K562 (cell line): ENCODE data around the gene IPO7. TPM values are rescaled to one million over a fixed set of nuclear protein-coding genes. Genes with fewer than 3 reads are reported as not detected.

ENCODE experiments used
- ARID2 ChIP-seq: fragments of 450-650 bp; IDR thresholded peaks from 2 replicates; pipeline ENCODE4 v1.6.1; 2017; ENCODE audit warnings: antibody characterized with exemption, mild to moderate bottlenecking
- ARID4B ChIP-seq: sonication (generic); formaldehyde crosslinking; IDR thresholded peaks from 2 replicates; pipeline ENCODE4 v1.8.0; 2022; ENCODE audit warnings: mild to moderate bottlenecking, missing genetic modification reagents
- BDP1 ChIP-seq: IDR thresholded peaks from 3 replicates; pipeline ENCODE4 v1.6.1; 2011; ENCODE audit not compliant: insufficient read length, insufficient read depth
- COPS2 ChIP-seq: fragments of 450-650 bp; conservative IDR thresholded peaks from 2 replicates; pipeline ENCODE4 v1.6.1; 2016; ENCODE audit warnings: mild to moderate bottlenecking, moderate library complexity
- HNRNPL ChIP-seq: fragments of 200-400 bp; formaldehyde crosslinking; IDR thresholded peaks from 2 replicates; pipeline ENCODE4 v1.6.1; 2017; ENCODE audit warnings: low read depth, mild to moderate bottlenecking, low read length
- HNRNPUL1 ChIP-seq: fragments of 200-400 bp; formaldehyde crosslinking; IDR thresholded peaks from 2 replicates; pipeline ENCODE4 v1.6.1; 2017; ENCODE audit warnings: low read length
- POLR2B ChIP-seq: fragments of 450-650 bp; IDR thresholded peaks from 2 replicates; pipeline ENCODE4 v1.6.1; 2018; ENCODE audit warnings: low read depth; ENCODE audit not compliant: partially characterized antibody
- PREB ChIP-seq: sonication (generic); formaldehyde crosslinking; IDR thresholded peaks from 2 replicates; pipeline ENCODE4 v1.8.1; 2023; ENCODE audit warnings: mild to moderate bottlenecking, missing genetic modification reagents
- RHOXF2B ChIP-seq: fragments of 250-450 bp; sonication (Bioruptor Pico); conservative IDR thresholded peaks from 2 replicates; pipeline ENCODE4 v1.5.1; 2021
- SIN3A ChIP-seq, 2 experiments: fragments of 150-350 bp in 1 of 2; IDR thresholded peaks; 2 replicates each; pipeline ENCODE4 v1.6.1; 2011 to 2016; ENCODE audit warnings: borderline replicate concordance in 2 of 2, low read depth in 2 of 2, low read length in 2 of 2, mild to moderate bottlenecking in 2 of 2, moderate library complexity in 2 of 2; ENCODE audit not compliant: control insufficient read depth in 1 of 2
- SMAD3 ChIP-seq: fragments of 450-650 bp; formaldehyde crosslinking; conservative IDR thresholded peaks from 2 replicates; pipeline ENCODE4 v1.4.0; 2020; ENCODE audit warnings: mild to moderate bottlenecking
- SMARCE1 ChIP-seq: fragments of 450-650 bp; IDR thresholded peaks from 2 replicates; pipeline ENCODE4 v1.7.1; 2016; ENCODE audit warnings: mild to moderate bottlenecking
- TARDBP ChIP-seq: fragments of 450-650 bp; IDR thresholded peaks from 2 replicates; pipeline ENCODE4 v1.6.1; 2016
- TCF15 ChIP-seq: fragments of 250-450 bp; sonication (Bioruptor Pico); IDR thresholded peaks from 2 replicates; pipeline ENCODE4 v1.8.0; 2022; ENCODE audit warnings: moderate library complexity, mild to moderate bottlenecking, inconsistent platforms
- TEAD4 ChIP-seq, 2 experiments: sonication (generic) in 1 of 2; formaldehyde crosslinking in 1 of 2; IDR thresholded peaks; 2 replicates each; pipeline versions ENCODE4 v1.6.1 to v1.8.0; 2012 to 2022; ENCODE audit warnings: borderline replicate concordance in 1 of 2, inconsistent platforms in 1 of 2, low read length in 1 of 2, mild to moderate bottlenecking in 1 of 2, missing genetic modification reagents in 1 of 2
- ZMIZ1 ChIP-seq, 2 experiments: fragments of 150-350 bp in 1 of 2; IDR thresholded peaks; 2 replicates each; pipeline ENCODE4 v1.6.1; 2012 to 2016; ENCODE audit warnings: low read depth in 2 of 2, low read length in 2 of 2, mild to moderate bottlenecking in 1 of 2, moderate library complexity in 1 of 2
- ZNF224 ChIP-seq: sonication (generic); formaldehyde crosslinking; IDR thresholded peaks from 2 replicates; pipeline ENCODE4 v1.8.0; 2022; ENCODE audit warnings: mild to moderate bottlenecking, missing genetic modification reagents
- polyA plus RNA-seq, 8 experiments: library from polyadenylated mRNA; depleted of rRNA in 4 of 8; stranded (reverse) in 5 of 8; unstranded in 3 of 8; fragments of >200 nt; fragmentation: Nextera tagmentation in 2 of 8; fragmentation: Illumina TruSeq in 1 of 8; extraction: Ambion mirVana in 2 of 8; extraction: Trizol in 1 of 8; gene quantifications; 2 replicates each; pipeline versions ENCODE4 v1.2.1 to v1.2.3, GENCODE V29; 2011 to 2014; ENCODE audit warnings: inconsistent platforms in 1 of 8, missing spikeins in 1 of 8
- total RNA-seq, 7 experiments: library from RNA; depleted of rRNA in 6 of 7; stranded (reverse); fragments of >200 nt in 6 of 7; fragmentation: Illumina TruSeq in 2 of 7; extraction: Trizol in 2 of 7; gene quantifications; 2 replicates each; pipeline versions ENCODE4 v1.2.1 to v1.2.3, GENCODE V29; 2011 to 2021; ENCODE audit warnings: low replicate concordance in 1 of 7

IPO7 gene
- total and polyA plus RNA-seq, 9 of the 15 experiments (the other 6 are each of a cell fraction or from before 2014, with no cell fraction given), result 23.6 to 138 (median 110) TPM

- TF ChIP-seq SMARCE1 (0 out of 2 replicates have a peak, but pooled peaks have one; percentile 26), PREB (CRISPR knock-in tag) (no peak), SMAD3 (no peak), BDP1 (no peak), ARID4B (CRISPR knock-in tag) (0 out of 2 replicates have a peak, but pooled peaks have one; percentile 25), TCF15 (CRISPR knock-in tag) (no peak), ZMIZ1 (IDR thresholded peaks at IDR 0.05; ENCODE audit: low read depth in 2 of 2, low read length in 2 of 2) (0 out of 4 replicates have a peak, but pooled peaks of 1 of the 2 experiments have one; percentile 40), TEAD4 (IDR thresholded peaks at IDR 0.05; ENCODE audit: low read length) (no peak; the same call in none of the 2 replicates), TEAD4 (CRISPR knock-in tag; IDR thresholded peaks at IDR 0.05; ENCODE audit: borderline replicate concordance) (no peak), RHOXF2B (CRISPR knock-in tag) (no peak), HNRNPL (no peak), ZNF224 (CRISPR knock-in tag) (no peak), POLR2B (peak; percentile 93), HNRNPUL1 (no peak), TARDBP (0 out of 2 replicates have a peak, but pooled peaks have one; percentile 26), SIN3A (IDR thresholded peaks at IDR 0.05; ENCODE audit: borderline replicate concordance in 2 of 2, control insufficient read depth in 1 of 2, low read depth in 2 of 2, low read length in 2 of 2) (no peak), COPS2 (no peak), ARID2 (0 out of 2 replicates have a peak, but pooled peaks have one; percentile 24)
These were observed 76.0 kb downstream of the IPO7 start, which contains the start of gene ZNF143 (continued) for GRCh38 chr11:9460322-9461062.
